ENCODE data around the gene PLA2G2E. TPM values are rescaled to one million over a fixed set of nuclear protein-coding genes. Genes with fewer than 3 reads are reported as not detected.

The PLA2G2E gene
- total RNA-seq, 2 donors from 2014 or later, result not detected

GRCh38 chr1:19963636-19964035 is 40.2 kb upstream of the PLA2G2E start:
- no peak overlapping the region for H3K27ac ChIP-seq
- no peak for DNase-seq (ENCODE audit: low spot score)
- H3K4me3 ChIP-seq, result no peak overlapping the region
- no peaks in the 10 kb centered on the region for H3K36me3 ChIP-seq
- TF ChIP-seq, protein P1, sequence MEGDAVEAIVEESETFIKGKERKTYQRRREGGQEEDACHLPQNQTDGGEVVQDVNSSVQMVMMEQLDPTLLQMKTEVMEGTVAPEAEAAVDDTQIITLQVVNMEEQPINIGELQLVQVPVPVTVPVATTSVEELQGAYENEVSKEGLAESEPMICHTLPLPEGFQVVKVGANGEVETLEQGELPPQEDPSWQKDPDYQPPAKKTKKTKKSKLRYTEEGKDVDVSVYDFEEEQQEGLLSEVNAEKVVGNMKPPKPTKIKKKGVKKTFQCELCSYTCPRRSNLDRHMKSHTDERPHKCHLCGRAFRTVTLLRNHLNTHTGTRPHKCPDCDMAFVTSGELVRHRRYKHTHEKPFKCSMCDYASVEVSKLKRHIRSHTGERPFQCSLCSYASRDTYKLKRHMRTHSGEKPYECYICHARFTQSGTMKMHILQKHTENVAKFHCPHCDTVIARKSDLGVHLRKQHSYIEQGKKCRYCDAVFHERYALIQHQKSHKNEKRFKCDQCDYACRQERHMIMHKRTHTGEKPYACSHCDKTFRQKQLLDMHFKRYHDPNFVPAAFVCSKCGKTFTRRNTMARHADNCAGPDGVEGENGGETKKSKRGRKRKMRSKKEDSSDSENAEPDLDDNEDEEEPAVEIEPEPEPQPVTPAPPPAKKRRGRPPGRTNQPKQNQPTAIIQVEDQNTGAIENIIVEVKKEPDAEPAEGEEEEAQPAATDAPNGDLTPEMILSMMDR (IDR thresholded peaks at IDR 0.05), result no peak
- H3K27me3 ChIP-seq (replicated peaks; ENCODE audit: insufficient read depth), result no peaks in the 10 kb centered on the region
- ATAC-seq (ENCODE audit: insufficient number of reproducible peaks, low FRiP score, low read depth), result no peak
- H3K4me1 ChIP-seq (ENCODE audit: control insufficient read depth in 1 of 2, low read depth in 2 of 2), result no peaks in the 10 kb centered on the region
- no peaks in the 10 kb centered on the region for H3K9me3 ChIP-seq

DNA sequence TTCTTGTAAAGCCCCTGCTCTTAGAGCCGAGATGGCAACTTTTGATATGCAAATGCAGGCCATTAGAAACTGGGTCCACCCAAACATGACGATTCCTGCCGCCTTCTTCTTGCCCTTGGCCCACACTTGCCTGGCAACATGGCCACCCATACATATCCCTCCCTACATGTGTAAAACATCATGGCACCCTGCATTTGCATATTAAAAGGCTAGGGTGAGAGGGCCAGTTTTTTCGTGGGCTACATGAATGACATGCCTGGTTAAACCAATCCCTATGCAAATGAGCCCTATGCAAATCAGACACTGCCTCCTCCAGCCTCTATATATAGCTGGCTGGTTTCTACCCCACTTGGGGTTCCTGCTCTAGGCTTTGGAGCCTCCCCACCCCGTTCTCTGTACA is 37.2 kb upstream of the PLA2G2E start:
- H3K36me3 ChIP-seq, result no peaks in the 10 kb centered on the region
- H3K27me3 ChIP-seq (replicated peaks; ENCODE audit: insufficient read depth), result no peaks in the 10 kb centered on the region
- TF ChIP-seq, protein P1 (IDR thresholded peaks at IDR 0.05), result no peak
- no peak overlapping the region for H3K4me3 ChIP-seq
- no peak overlapping the region for H3K27ac ChIP-seq
- DNase-seq (ENCODE audit: low spot score), result no peak
- no peak for ATAC-seq (ENCODE audit: insufficient number of reproducible peaks, low FRiP score, low read depth)
- no peaks in the 10 kb centered on the region for H3K9me3 ChIP-seq
- no peaks in the 10 kb centered on the region for H3K4me1 ChIP-seq (ENCODE audit: control insufficient read depth in 1 of 2, low read depth in 2 of 2)

GRCh38 chr1:19957779-19958178 is 34.4 kb upstream of the PLA2G2E start:
- Histone ChIP-seq H3K9me3 (no peaks in the 10 kb centered on the region), H3K4me1 (ENCODE audit: control insufficient read depth in 1 of 2, low read depth in 2 of 2) (no peaks in the 10 kb centered on the region), H3K27ac (no peak overlapping the region), H3K36me3 (no peaks in the 10 kb centered on the region), H3K27me3 (replicated peaks; ENCODE audit: insufficient read depth) (no peaks in the 10 kb centered on the region), H3K4me3 (no peak overlapping the region)
- ATAC-seq (ENCODE audit: insufficient number of reproducible peaks, low FRiP score, low read depth), result no peak
- DNase-seq (ENCODE audit: low spot score), result no peak
- TF ChIP-seq, protein P1 (IDR thresholded peaks at IDR 0.05), result no peak

- Histone ChIP-seq H3K27me3 (replicated peaks; ENCODE audit: insufficient read depth) (no peaks in the 10 kb centered on the region), H3K4me1 (ENCODE audit: control insufficient read depth in 1 of 2, low read depth in 2 of 2) (no peaks in the 10 kb centered on the region), H3K27ac (no peak overlapping the region), H3K9me3 (no peaks in the 10 kb centered on the region), H3K36me3 (no peaks in the 10 kb centered on the region), H3K4me3 (no peak overlapping the region)
- ATAC-seq (ENCODE audit: insufficient number of reproducible peaks, low FRiP score, low read depth) (no peak), DNase-seq (ENCODE audit: low spot score) (no peak)
- TF ChIP-seq, protein P1 (IDR thresholded peaks at IDR 0.05), result no peak
Measured at GRCh38 chr1:19955534-19956170, 32.2 kb upstream of the PLA2G2E start.

DNA sequence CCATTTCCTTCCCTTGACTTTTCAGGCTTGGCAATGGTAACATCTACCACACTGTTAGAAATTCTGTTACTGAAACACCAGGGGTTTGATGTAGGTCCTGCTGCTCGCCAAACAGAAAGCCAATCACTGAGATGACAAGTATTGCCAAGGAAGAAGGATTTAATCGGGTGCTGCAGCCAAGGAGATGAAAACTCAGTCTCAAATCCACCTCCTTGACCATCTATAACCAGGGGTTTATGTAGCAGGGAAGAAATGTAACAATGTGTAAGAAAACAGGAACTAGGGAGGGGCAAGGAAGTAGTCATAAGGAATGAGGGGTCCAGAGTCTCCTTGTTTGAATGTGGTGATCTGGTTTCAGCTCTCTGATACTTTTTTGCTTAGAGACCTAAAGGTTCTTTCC is 30.6 kb upstream of the PLA2G2E start:
- Histone ChIP-seq H3K27ac (no peak overlapping the region), H3K4me3 (no peak overlapping the region), H3K36me3 (no peaks in the 10 kb centered on the region), H3K4me1 (ENCODE audit: control insufficient read depth in 1 of 2, low read depth in 2 of 2) (no peaks in the 10 kb centered on the region), H3K27me3 (replicated peaks; ENCODE audit: insufficient read depth) (no peaks in the 10 kb centered on the region), H3K9me3 (no peaks in the 10 kb centered on the region)
- DNase-seq (ENCODE audit: low spot score) (no peak), ATAC-seq (ENCODE audit: insufficient number of reproducible peaks, low FRiP score, low read depth) (no peak)
- TF ChIP-seq, protein P1 (IDR thresholded peaks at IDR 0.05), result no peak

Measured in thoracic aorta (tissue), 2 donors.